GM11168 (cell line): Measurements from ENCODE around the gene HAGHL.

Source experiments
- in situ Hi-C: fragments of 300-500 bp; cut with MboI; formaldehyde crosslinking; loops from one replicate; pipeline ENCODE4 v1.12.0; 2022; ENCODE audit warnings: low sequenced_read_pairs; ENCODE audit not compliant: unreplicated experiment

The HAGHL gene, protein sequence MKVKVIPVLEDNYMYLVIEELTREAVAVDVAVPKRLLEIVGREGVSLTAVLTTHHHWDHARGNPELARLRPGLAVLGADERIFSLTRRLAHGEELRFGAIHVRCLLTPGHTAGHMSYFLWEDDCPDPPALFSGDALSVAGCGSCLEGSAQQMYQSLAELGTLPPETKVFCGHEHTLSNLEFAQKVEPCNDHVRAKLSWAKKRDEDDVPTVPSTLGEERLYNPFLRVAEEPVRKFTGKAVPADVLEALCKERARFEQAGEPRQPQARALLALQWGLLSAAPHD

DNA sequence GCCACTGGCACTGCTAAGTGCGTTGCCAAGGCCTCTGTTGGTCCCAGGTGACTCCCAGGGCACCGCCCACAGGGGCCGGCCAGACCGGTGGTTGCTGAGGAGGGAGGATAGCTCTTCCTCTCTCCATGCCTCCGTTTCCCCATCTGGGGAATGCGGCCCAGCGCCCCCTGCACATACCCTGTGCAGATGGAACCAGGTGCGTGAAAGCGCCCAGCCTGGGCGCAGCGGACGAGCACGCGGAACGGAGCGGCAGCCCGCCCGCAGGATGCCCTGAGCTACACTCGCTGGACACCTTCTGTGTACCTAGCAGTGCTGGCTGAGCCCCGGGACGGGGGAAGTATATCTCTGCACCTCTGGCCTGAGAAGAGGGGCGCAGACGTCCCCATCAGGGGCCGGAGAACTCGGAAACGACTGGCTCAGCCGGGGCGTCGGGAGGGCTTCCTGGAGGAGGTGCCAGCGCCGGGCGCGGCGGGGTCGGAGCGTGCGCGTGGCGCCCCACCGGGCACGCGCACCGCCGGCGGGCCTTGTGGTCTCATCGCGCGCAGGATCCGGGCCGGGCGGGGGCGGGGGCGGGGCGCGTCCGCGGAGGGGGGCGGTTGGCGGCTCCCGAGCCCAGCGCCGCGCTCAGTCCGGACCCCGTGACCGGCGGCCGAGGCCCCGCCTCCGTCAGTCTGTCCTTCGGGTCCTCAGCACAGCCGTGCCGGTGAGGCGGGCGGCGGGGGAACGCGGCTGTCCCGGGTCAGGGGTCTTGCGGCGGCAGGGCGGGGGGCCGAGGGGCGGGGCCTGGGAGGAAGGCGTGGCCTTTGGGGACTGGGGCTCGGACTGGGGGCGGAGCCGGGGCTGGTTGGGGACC lies at the start of gene HAGHL, which contains the start of gene CCDC78:
Gene HAGHL (plus strand): TSS at position 669 of the 853 bp plus-strand sequence. CDS start 404 bp downstream, outside the sequence.
Gene CCDC78 (minus strand): TSS at position 6 of the 853 bp plus-strand sequence. CDS start 76 bp downstream, outside the sequence.
- in situ Hi-C loops, result no loop called here

DNA sequence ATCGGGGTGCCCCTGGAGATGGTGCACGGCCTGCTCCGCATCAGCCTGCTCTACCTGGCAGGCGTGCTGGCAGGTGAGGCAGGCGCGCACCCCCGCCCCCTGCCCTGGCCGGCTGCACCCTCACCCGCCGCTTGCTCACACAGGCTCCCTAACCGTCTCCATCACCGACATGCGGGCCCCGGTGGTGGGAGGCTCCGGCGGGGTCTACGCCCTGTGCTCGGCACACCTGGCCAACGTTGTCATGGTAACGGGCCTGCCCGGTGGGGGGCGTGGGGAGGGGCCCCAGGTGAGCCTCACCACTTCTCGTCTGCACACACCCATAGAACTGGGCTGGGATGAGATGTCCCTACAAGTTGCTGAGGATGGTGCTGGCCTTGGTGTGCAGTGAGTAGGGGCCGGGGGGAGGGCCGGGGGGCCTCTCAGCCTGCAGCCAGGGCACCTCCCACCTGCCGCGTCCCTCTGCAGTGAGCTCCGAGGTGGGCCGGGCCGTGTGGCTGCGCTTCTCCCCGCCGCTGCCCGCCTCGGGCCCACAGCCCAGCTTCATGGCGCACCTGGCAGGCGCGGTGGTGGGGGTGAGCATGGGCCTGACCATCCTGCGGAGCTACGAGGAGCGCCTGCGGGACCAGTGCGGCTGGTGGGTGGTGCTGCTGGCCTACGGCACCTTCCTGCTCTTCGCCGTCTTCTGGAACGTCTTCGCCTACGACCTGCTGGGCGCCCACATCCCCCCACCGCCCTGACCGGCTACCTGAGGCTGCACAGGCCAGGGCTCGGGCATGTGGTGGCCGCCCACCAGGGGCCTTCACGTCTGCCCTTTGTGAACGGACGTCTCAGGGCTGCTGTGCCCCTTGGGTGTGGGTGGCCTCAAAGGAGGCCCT lies 49.4 kb upstream of the HAGHL start:
- in situ Hi-C loops, result no loop called here

DNA sequence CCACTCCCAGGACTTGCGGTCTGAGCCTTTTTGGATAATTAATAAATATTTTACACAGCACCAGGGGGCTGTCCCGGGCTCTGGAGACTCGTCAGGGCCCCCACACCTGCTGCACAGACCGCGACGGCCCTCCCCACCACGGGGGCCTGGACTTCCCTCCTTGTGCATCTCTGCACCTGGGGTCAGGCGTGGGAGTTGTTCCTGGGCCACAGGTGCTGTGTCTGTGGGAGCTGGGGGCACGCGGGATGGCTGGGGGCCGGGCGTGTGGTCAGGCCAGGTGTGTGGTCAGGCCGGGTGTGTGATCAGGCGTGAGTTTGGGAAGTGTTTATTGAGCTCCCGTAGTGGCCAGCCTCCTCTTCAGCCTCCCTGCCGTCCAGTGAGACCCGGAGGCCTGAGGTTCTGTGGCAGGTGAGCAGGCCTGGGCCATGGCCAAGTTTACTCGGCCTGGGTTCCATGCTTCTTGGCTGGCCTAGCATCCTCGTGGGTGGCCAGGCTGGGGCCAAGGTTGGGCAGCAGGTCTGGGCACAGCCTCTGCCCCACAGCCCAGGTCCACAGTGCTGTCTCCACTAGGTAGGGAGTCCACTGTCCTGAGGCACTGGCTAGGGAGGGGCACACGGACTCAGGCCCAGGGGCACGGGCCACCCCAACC lies 48.6 kb upstream of the HAGHL start:
- in situ Hi-C loops, result no loop called here

DNA sequence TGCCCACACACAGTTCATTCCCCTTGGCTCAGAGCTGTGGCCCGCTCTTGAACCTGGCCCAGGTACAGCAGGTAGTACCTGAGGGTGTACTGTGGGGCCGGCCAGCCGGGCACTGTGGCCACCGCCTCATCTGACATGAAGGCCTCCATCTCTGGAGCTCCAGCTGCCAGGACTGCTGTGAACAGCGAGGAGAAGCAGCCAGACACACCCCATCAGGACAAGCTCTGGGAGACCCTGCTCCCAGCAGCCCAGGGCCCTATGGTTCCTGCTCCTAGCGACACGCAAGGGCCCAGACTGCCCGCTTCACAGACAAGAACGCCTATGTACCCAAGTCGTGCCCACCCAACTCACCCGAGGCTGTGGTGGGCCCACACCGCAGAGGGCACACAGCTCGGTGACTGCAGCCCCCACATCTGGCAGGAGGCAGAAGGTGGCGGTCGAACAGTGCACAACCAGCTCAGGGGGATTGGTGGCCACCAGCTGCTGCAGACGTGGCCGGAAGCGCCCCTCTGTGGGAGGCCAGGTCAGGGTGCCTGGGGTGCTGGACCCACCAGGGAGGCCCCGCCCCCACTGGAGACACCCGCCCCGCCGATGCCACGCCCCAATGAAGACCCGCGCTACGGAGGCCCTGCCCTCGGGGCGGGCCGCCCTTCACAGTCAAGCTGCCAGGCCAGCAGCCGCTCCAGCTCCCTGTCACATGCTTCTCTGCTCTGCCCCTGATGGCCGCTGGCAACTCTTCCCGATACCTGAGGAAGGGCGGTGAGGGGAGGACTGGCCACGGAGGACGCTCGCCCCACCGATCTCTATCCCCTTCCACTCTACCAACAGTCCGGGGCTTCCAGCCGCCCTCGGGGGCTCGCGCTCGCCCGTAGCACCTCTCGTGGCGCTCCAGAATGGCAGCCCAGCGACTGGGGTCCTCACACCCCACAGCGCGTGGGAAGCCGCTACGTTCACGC lies 47.8 kb upstream of the HAGHL start:
- in situ Hi-C loops, result no loop called here

DNA sequence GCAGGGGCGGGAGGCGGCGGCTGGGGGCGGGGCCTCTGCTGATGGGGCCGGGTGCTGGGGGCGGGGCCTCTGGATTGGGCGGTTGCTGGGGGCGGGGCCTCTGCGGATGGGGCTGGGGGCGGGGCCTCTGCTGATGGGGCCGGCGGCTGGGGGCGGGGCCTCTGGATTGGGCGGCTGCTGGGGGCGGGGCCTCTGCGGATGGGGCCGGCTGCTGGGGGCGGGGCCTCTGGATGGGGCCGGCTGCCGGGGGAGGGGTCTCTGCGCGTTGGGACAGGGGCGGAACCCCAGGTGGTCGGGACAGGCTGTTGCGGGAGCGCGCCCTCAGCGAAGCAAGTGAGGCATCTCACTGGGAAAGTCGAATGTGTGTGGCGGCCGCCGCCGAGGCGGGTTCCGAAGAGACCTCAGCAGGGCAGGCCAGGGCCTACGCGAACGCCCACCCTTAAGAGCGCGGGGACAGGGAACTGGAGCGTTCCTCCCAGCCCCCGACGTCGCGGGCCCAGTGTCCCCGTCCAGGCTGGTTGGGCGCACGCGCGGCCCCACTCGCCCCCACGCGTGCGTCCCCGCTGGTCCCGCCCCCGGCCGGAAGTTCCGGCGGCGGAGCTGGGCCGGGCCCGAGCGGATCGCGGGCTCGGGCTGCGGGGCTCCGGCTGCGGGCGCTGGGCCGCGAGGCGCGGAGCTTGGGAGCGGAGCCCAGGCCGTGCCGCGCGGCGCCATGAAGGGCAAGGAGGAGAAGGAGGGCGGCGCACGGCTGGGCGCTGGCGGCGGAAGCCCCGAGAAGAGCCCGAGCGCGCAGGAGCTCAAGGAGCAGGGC lies 46.9 kb upstream of the HAGHL start, which contains the start of gene STUB1:
Gene STUB1 (plus strand): TSS at position 597 of the 811 bp plus-strand sequence. CDS start 116 bp downstream, at position 713.
- in situ Hi-C loops, result no loop called here

DNA sequence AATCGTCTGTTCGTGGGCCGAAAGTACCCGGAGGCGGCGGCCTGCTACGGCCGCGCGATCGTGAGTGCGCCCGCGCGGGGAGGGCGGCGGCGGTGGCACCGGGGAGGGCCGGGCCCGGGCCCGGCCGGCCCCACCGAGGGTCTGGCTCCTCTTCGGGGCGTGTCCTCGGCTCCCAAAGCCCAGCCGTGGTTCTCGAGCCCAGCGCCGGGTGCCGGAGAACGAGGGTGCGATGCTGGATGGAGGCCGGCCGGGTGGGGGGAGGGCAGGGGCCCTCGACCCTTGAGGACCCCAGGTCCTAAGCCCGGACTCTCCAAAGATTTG lies 46.3 kb upstream of the HAGHL start:
- in situ Hi-C loops, result no loop called here

DNA sequence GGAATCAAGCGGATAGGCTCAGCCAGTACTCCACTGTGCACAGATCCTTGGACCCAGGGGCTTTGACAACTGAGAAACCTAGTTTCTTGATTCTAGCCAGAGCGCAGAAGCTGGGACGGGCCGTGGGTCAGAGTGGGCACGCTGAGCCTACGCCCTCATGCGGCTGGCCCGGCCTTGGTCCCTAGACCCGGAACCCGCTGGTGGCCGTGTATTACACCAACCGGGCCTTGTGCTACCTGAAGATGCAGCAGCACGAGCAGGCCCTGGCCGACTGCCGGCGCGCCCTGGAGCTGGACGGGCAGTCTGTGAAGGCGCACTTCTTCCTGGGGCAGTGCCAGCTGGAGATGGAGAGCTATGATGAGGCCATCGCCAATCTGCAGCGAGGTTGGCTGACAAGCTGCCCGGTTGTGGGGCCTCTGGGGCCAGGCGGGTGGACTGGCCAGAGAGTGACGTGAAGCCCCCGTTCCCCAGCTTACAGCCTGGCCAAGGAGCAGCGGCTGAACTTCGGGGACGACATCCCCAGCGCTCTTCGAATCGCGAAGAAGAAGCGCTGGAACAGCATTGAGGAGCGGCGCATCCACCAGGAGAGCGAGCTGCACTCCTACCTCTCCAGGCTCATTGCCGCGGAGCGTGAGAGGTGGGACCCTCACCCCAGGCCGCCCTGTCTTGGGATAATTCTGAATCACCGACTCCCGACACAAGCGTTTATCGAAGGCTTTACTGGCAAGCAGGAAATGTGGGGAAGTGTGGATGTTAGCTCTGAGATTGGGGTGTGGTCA lies 45.8 kb upstream of the HAGHL start:
- in situ Hi-C loops, result no loop called here

DNA sequence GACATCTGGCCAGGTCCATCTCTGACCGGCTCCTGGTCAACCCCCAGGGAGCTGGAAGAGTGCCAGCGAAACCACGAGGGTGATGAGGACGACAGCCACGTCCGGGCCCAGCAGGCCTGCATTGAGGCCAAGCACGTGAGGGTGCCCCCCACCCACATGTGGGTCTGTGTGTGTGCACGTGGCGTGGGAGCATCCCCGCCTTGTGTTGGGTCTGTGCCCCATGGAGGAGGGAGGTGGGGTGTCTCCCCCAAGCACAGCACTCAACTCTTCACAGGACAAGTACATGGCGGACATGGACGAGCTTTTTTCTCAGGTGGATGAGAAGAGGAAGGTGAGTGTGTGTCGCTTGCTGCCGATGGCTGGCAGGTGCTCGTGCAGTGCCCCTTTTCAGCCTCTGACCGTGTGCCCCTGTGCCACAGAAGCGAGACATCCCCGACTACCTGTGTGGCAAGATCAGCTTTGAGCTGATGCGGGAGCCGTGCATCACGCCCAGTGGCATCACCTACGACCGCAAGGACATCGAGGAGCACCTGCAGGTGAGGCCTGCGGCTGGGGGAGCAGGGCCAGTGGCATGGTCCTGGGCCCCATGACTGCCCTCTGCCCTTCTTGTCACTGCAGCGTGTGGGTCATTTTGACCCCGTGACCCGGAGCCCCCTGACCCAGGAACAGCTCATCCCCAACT lies 45.0 kb upstream of the HAGHL start:
- in situ Hi-C loops, result no loop called here

DNA sequence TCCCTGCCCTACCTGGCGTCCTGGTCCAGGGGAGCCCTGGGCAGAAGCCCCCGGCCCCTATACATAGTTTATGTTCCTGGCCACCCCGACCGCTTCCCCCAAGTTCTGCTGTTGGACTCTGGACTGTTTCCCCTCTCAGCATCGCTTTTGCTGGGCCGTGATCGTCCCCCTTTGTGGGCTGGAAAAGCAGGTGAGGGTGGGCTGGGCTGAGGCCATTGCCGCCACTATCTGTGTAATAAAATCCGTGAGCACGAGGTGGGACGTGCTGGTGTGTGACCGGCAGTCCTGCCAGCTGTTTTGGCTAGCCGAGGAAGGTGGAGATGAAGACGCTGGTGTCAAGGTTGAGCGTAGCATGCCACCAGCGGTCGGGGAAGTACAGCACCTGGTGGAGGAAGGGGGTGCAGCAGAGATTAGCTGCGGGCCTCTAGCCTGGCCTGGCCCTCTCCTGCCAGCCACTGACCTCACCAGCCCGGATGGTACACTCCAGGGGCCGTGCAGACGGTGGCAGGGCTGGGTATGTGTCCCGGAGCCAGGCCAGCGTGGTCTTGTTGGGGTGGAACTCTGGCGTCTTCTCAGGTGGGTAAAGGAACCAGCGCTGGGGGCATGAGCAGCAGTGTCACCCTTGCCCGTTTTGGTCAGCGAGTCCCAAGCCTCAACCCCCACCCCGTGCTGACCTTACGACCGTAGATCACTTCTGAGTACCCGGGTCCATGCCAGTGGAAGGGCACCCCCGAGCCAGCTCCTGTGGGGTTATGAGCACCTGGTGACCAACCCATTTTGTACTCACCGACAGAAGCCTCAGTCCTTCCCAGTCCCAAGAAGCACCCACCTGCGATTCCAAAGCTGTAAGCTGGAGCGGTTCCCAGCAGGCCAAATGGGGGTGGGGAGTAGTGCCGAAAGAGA lies 44.2 kb upstream of the HAGHL start:
- in situ Hi-C loops, result no loop called here

DNA sequence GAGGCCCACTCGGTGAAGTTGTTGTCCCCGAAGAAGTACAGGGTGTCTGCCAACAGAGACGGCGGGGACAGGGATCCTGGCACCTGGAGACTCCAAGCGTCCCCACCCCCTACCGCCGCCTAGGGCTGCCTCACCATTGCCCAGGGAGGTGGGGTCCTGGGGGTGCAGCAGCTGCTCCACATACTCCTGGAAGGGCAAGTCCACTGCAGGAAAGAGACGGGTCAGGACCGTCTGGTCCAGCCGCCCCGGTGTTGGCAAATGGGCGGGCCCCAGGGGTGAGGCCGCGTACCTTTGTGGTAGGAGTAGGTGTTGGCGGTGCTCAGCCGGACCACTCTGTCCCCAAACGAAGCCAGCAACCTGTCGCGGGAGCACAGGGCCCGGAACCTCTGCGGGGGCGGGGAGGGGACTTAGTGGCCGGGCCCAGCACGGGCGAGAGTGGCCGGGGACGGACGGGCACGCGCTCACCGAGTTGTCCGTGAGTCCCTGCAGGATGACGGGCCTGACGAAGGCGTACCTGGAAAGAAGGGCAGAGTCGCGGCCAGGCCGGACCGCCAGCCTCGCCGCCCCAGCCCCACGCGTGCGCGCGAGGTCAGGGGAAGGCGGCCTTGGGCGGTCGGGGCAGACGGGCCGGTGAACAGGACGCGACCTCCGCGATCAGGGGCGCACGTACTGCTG lies 43.4 kb upstream of the HAGHL start:
- in situ Hi-C loops, result no loop called here

DNA sequence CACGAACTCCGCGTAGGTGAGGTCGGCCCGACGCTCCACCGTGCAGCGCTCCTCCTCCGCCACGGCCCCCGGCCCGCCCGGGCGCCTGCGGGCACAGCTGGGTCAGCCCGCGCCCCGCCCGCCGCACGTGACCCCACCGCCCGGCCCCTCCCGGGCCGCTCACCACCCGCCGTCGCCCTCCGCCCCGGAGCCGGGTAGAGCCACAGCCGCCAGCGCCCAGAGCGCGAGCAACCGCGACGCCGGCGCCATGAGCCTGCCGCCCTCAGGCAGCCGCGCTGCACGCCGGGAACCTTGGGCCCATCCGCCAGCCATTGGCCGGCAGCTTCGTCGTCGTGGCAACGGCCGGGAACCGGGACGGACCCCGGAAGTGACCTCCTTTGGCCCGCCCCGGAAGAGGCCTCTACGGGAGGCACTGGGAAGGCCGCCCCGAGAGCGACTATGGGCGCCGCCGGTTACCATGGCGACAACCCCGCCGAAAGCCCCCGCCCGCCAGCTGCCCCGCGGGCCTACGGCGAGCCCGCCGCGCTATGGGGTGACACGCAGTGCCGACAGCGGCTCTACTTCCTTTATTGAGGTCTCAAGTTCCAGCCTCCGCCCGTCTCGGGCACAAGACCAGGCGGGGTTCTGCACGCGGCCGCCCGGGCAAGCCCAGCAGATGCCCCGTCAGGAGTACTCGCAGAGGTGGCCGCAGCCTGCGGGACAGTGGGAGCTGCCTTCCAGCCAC lies 42.7 kb upstream of the HAGHL start, which contains the start of gene JMJD8:
Gene JMJD8 (minus strand): TSS at position 264 of the 724 bp plus-strand sequence. CDS start 15 bp downstream, at position 249.
- in situ Hi-C loops, result no loop called here

DNA sequence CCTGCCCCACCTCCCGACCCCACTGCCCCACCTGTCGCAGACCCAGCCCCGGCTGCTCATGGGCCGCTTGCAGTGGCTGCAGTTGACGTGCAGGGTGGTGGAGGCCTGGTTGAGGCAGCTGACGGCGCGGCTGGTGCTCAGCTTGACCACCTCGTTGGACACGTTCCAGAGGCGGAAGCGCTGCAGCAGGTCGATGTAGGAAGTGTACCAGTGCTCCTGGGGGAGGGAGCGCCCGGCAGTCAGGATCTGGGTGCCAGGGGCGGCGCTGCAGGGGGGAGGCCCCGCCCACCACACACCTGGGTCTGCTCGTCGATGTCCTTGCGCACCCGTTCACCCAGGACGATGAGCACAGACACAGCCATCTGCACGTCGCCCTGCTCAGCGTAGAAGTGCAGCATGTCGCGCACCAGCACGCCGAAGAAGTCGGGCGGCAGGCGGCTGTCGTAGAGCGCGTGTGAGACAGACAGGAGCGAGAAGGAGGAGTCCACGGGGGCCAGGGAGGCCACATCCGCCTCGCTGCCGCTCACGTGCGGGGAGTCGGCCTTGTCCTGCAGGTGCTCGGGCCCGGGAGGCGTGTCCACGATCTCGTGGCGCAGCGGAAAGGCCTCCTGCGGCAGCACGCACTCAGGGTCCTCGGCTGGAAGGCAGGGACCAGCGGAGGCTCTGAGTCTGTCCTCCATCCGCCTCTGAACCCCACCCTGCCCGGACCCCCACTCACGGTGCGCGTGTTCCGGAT lies 41.8 kb upstream of the HAGHL start:
- in situ Hi-C loops, result no loop called here

DNA sequence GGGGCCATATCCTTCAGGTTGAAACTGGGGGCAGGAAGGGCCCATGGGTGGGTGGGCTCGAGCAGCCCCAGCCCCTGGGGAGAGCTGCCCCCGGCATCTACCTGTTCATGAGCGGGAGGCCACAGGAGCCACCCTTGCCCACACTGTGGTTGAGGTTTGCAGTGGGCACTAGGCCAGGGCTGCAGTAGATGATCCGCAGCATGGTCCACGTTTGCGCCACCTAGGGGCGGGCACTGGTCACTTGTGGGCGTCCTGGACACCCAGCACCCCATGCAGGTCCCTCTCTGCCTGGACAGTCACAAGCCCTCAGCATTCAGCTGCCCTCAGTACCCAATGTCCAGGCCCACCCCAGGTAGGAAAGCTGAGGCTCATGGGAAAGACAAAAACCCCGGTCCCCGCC lies 40.9 kb upstream of the HAGHL start:
- in situ Hi-C loops, result no loop called here
